A549 (cell line): ENCODE data around the gene HSH2D. TPM values are rescaled to one million over a fixed set of nuclear protein-coding genes. Genes with fewer than 3 reads are reported as not detected.
A peak's percentile ranks its signal among the peaks of the same experiment; 100 is the strongest.

Source experiments
- ATAC-seq, 2 experiments: fragments of 200-7000 bp in 1 of 2; fragments of >200 bp in 1 of 2; cut with Nextera tagmentation in 1 of 2; cut with Tn5 transposase in 1 of 2; 3 replicates each; pipeline versions ENCODE4 v1.8.0 to v1.9.1; 2018 to 2020; ENCODE audit warnings: mild to moderate bottlenecking in 1 of 2, moderate library complexity in 1 of 2
- CTCF ChIA-PET: fragments of 300-600 bp; sonication (Branson Sonifier 250); formaldehyde crosslinking; extraction: SDS; loops from one replicate; lab custom pipeline; 2021; ENCODE audit warnings: antibody characterized with exemption, inconsistent platforms; lab: Yijun Ruan, JAX
- POLR2A ChIA-PET: fragments of 350-600 bp; formaldehyde crosslinking; extraction: SDS; loops from one replicate; lab custom pipeline; 2021; ENCODE audit warnings: antibody characterized with exemption, inconsistent platforms; lab: Yijun Ruan, JAX
- DNase-seq, 2 experiments: peaks; one replicate each; pipeline versions ENCODE4 v3.0.0 to v3.0.0-alpha.2; 2011 to 2016; ENCODE audit warnings: low read depth in 1 of 2, low spot score in 1 of 2
- FAIRE-seq: peaks from 2 replicates; lab custom pipeline; 2011; peaks lifted over from hg19 to GRCh38; lab: Jason Lieb, UNC
- H3K27ac ChIP-seq, 2 experiments: fragments of >200 bp; sonication (Bioruptor Twin); formaldehyde crosslinking; 3 replicates each; pipeline ENCODE4 v1.5.1; 2016 to 2017
- H3K4me1 ChIP-seq: fragments of >200 bp; sonication (Bioruptor Twin); formaldehyde crosslinking; 3 replicates; pipeline ENCODE4 v1.6.1; 2016
- H3K4me2 ChIP-seq: fragments of >200 bp; sonication (Bioruptor Twin); formaldehyde crosslinking; 3 replicates; pipeline ENCODE4 v1.6.1; 2016
- H3K4me3 ChIP-seq: fragments of >200 bp; sonication (Bioruptor Twin); formaldehyde crosslinking; 3 replicates; pipeline ENCODE4 v1.5.1; 2016
- H3K9me3 ChIP-seq: fragments of >200 bp; sonication (Bioruptor Twin); formaldehyde crosslinking; 3 replicates; pipeline ENCODE4 v1.6.1; 2016
- CEBPB ChIP-seq, 2 experiments: fragments of >200 bp in 1 of 2; sonication (Bioruptor Twin) in 1 of 2; formaldehyde crosslinking in 1 of 2; IDR thresholded peaks; 2 replicates each; pipeline ENCODE4 v1.6.1; 2012 to 2016
- CHD4 ChIP-seq: fragments of 200-600 bp; sonication (generic); IDR thresholded peaks from 2 replicates; pipeline ENCODE4 v1.6.1; 2016; ENCODE audit warnings: antibody characterized with exemption, mild to moderate bottlenecking, borderline replicate concordance
- CTCF ChIP-seq: fragments of >200 bp; sonication (Bioruptor Twin); formaldehyde crosslinking; IDR thresholded peaks from 3 replicates; pipeline ENCODE4 v1.5.1; 2016
- EP300 ChIP-seq, 2 experiments: fragments of >200 bp; sonication (Bioruptor Twin); formaldehyde crosslinking; IDR thresholded peaks; 2 replicates in 1 of 2; 3 replicates in 1 of 2; pipeline ENCODE4 v1.6.1; 2016 to 2017
- FOSL2 ChIP-seq, 2 experiments: fragments of 450-650 bp in 1 of 2; fragments of >200 bp in 1 of 2; sonication (Bioruptor Twin) in 1 of 2; formaldehyde crosslinking; IDR thresholded peaks; 2 replicates each; pipeline versions ENCODE4 v1.5.0 to v1.6.1; 2016 to 2020; ENCODE audit warnings: mild to moderate bottlenecking in 1 of 2, moderate library complexity in 1 of 2
- FOXS1 ChIP-seq: fragments of 250-450 bp; sonication (Bioruptor Pico); IDR thresholded peaks from 2 replicates; pipeline ENCODE4 v1.5.0; 2020; ENCODE audit warnings: mild to moderate bottlenecking, moderate library complexity
- HDAC2 ChIP-seq: fragments of 200-600 bp; sonication (generic); IDR thresholded peaks from 2 replicates; pipeline ENCODE4 v1.6.1; 2016
- HES2 ChIP-seq: fragments of >200 bp; sonication (Bioruptor Twin); formaldehyde crosslinking; IDR thresholded peaks from 2 replicates; pipeline ENCODE4 v1.6.1; 2016
- HEYL ChIP-seq: fragments of 250-450 bp; sonication (Bioruptor Pico); IDR thresholded peaks from 2 replicates; pipeline ENCODE4 v1.8.0; 2021; ENCODE audit warnings: mild to moderate bottlenecking, moderate library complexity
- HOXA7 ChIP-seq: fragments of 250-450 bp; sonication (Bioruptor Pico); IDR thresholded peaks from 2 replicates; pipeline ENCODE4 v1.5.0; 2020; ENCODE audit warnings: mild to moderate bottlenecking, moderate library complexity
- HOXB13 ChIP-seq: fragments of 250-450 bp; sonication (Bioruptor Pico); IDR thresholded peaks from 2 replicates; pipeline ENCODE4 v1.5.0; 2020; ENCODE audit warnings: low read depth, mild to moderate bottlenecking, moderate library complexity
- HOXB5 ChIP-seq: fragments of 250-450 bp; sonication (Bioruptor Pico); IDR thresholded peaks from 2 replicates; pipeline ENCODE4 v1.5.0; 2020; ENCODE audit warnings: mild to moderate bottlenecking, moderate library complexity
- KDM1A ChIP-seq: fragments of 200-600 bp; sonication (generic); IDR thresholded peaks from 2 replicates; pipeline ENCODE4 v1.6.1; 2016; ENCODE audit warnings: low read depth, mild to moderate bottlenecking
- KDM5A ChIP-seq: fragments of 200-600 bp; sonication (generic); IDR thresholded peaks from 2 replicates; pipeline ENCODE4 v1.6.1; 2016; ENCODE audit warnings: antibody characterized with exemption, mild to moderate bottlenecking
- MAZ ChIP-seq: fragments of 150-350 bp; IDR thresholded peaks from 2 replicates; pipeline ENCODE4 v1.6.1; 2014; ENCODE audit warnings: antibody characterized with exemption, low read depth, low read length, borderline replicate concordance
- NFE2L2 ChIP-seq: fragments of 150-350 bp; conservative IDR thresholded peaks from 2 replicates; pipeline ENCODE4 v1.6.1; 2014; ENCODE audit warnings: low read length
- NPAS2 ChIP-seq: fragments of 250-450 bp; sonication (Bioruptor Pico); IDR thresholded peaks from 2 replicates; pipeline ENCODE4 v1.8.0; 2022; ENCODE audit warnings: mild to moderate bottlenecking, moderate library complexity, borderline replicate concordance
- PBX3 ChIP-seq: IDR thresholded peaks from 2 replicates; pipeline ENCODE4 v1.6.1; 2012
- PHF8 ChIP-seq: fragments of 200-600 bp; sonication (generic); IDR thresholded peaks from 2 replicates; pipeline ENCODE4 v1.6.1; 2016; ENCODE audit warnings: low read depth, mild to moderate bottlenecking, antibody characterized with exemption, moderate library complexity, borderline replicate concordance
- RAD21 ChIP-seq, 2 experiments: fragments of >200 bp in 1 of 2; sonication (Bioruptor Twin) in 1 of 2; formaldehyde crosslinking in 1 of 2; IDR thresholded peaks in 1 of 2; conservative IDR thresholded peaks in 1 of 2; 2 replicates in 1 of 2; 3 replicates in 1 of 2; pipeline ENCODE4 v1.6.1; 2012 to 2018; ENCODE audit warnings: inconsistent platforms in 1 of 2
- RFX5 ChIP-seq: fragments of 450-650 bp; IDR thresholded peaks from 2 replicates; pipeline ENCODE4 v1.7.1; 2014; ENCODE audit warnings: antibody characterized with exemption, mild to moderate bottlenecking, moderate library complexity
- ZSCAN20 ChIP-seq: fragments of 250-450 bp; sonication (Bioruptor Pico); IDR thresholded peaks from 2 replicates; pipeline ENCODE4 v1.8.0; 2022; ENCODE audit warnings: mild to moderate bottlenecking, moderate library complexity
- WGBS: methylation state at CpG from one replicate; pipeline ENCODE4 v1.1.6; 2017; ENCODE audit errors: missing lambda C conversion rate; 5-methylcytosine and 5-hydroxymethylcytosine counted together
- polyA plus RNA-seq, 4 experiments: library from polyadenylated mRNA; depleted of rRNA in 3 of 4; stranded (reverse); fragments of >200 nt; fragmentation: RNase III in 1 of 4; extraction: RNeasy Plus Mini Kit Qiagen cat#74134 plus additional on column Dnase treatment in 1 of 4; gene quantifications; 2 replicates in 3 of 4; 3 replicates in 1 of 4; pipeline ENCODE4 v1.2.3, GENCODE V29; 2011 to 2017
- TF ChIP-seq, protein P1 (sequence below): fragments of 450-650 bp; IDR thresholded peaks from 2 replicates; pipeline ENCODE4 v1.6.1; 2014; ENCODE audit warnings: antibody characterized with exemption
- TF ChIP-seq, protein P2 (sequence below): fragments of 150-350 bp; IDR thresholded peaks from 2 replicates; pipeline ENCODE4 v1.6.1; 2014; ENCODE audit warnings: low read depth, mild to moderate bottlenecking, low read length

Gene HSH2D
- polyA plus RNA-seq, 2 of the 4 experiments (the other 2 are of a cell fraction) = 0.05 TPM; not detected in 1

GRCh38 chr19:16144216-16144581 is 714 bp downstream of the HSH2D start (continued):
- TF ChIP-seq RAD21 (conservative IDR thresholded peaks at IDR 0.05 in 1 of 2, IDR thresholded peaks at IDR 0.05 in 1 of 2) (no peak), EP300 (IDR thresholded peaks at IDR 0.05) (no peak)
- TF ChIP-seq, all 56 proteins: peak for 0

- Histone ChIP-seq H3K4me2 (no peak overlapping the region), H3K27ac (no peak overlapping the region), H3K9me3 (no peaks in the 10 kb centered on the region), H3K4me1 (no peaks in the 10 kb centered on the region), H3K4me3 (no peak overlapping the region)
- DNase-seq (no peak), FAIRE-seq (no peak), ATAC-seq (no peak)
- no peak for TF ChIP-seq HES2
- TF ChIP-seq HOXB13 (CRISPR knock-in tag) = no peak
- no peak for TF ChIP-seq RFX5
- TF ChIP-seq KDM1A = no peak
- no peak for TF ChIP-seq NPAS2 (CRISPR knock-in tag)
- TF ChIP-seq CTCF = no peak
- TF ChIP-seq HOXB5 (CRISPR knock-in tag) = no peak
- TF ChIP-seq HOXA7 (CRISPR knock-in tag) = no peak
- TF ChIP-seq KDM5A = no peak
- TF ChIP-seq ZSCAN20 (CRISPR knock-in tag) = no peak
- no peak for TF ChIP-seq NFE2L2
- no peak for TF ChIP-seq HEYL (CRISPR knock-in tag)
- ChIA-PET CTCF (interaction anchor here (0.7 kb wide), 1 partner anchor 12 kb away, joined by 3 read pairs; no protein-coding TSS in a partner anchor), POLR2A (interaction anchor here (0.6 kb wide), 1 partner anchor 497 kb away, joined by 5 read pairs; no protein-coding TSS in a partner anchor)
- WGBS = 64% methylated on average over 5 of the region's 5 CpGs
Measured at GRCh38 chr19:16146112-16146511, 2.6 kb downstream of the HSH2D start.

- POLR2A ChIA-PET = no interaction called here
- Histone ChIP-seq H3K4me1 (no peaks in the 10 kb centered on the region), H3K9me3 (no peaks in the 10 kb centered on the region), H3K4me2 (no peak overlapping the region), H3K27ac (no peak overlapping the region)
- WGBS = 47% methylated on average over 6 of the region's 8 CpGs
- FAIRE-seq = no peak
- no peak for DNase-seq
- peak in 1 of 2 experiments; percentile 19; a peak in 1 of 6 replicates for ATAC-seq
- TF ChIP-seq RFX5 = no peak
- no peak for TF ChIP-seq MAZ
- TF ChIP-seq HOXB5 (CRISPR knock-in tag) = no peak
- TF ChIP-seq, all 56 proteins: peak for 0
- H3K4me3 ChIP-seq = no peak overlapping the region
- CTCF ChIA-PET = interaction anchor here (1.0 to 1.3 kb wide), 2 partner anchors 21 to 34 kb away, joined by 3 read pairs; no protein-coding TSS in a partner anchor
Measured at GRCh38 chr19:16148443-16149229, 5.2 kb downstream of the HSH2D start.

DNA sequence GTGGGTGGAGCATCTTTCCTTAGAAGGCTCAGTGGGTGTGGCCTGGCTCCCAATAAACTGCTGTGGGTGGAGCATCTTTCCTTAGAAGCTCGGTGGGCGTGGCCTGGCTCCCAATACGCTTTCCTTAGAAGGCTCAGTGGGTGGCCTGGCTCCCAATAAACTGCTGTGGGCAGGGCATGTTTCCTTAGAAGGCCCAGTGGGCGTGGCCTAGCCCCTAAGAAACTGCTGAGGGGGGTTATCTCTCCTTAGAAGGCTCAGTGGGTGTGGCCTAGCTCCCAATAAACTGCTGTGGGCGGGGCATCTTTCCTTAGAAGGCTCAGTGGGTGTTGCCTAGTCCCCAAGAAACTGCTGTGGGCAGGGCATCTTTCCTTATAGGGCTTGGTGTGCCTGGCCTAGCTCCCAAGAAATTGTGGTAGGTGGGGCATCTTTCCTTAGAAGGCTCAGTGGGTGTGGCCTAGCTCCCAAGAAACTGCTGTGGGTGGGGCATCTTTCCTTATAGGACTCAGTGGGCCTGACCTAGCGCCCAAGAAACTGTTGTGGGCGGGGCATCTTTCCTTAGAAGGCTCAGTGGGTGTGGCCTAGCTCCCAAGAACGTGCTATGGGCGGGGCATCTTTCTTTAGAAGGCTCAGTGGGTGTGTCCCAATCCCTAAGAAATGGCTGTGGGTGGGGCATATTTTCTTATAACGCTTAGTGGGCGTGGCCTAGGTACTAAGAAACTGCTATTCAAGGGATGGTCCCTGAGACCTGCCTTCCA is 10.3 kb downstream of the HSH2D start:
- Histone ChIP-seq H3K4me1 (no peaks in the 10 kb centered on the region), H3K27ac (no peak overlapping the region), H3K4me2 (no peak overlapping the region), H3K9me3 (no peaks in the 10 kb centered on the region), H3K4me3 (no peak overlapping the region)
- ChIA-PET CTCF (interaction anchor here (0.8 to 1.0 kb wide), 2 partner anchors 14 to 102 kb away, joined by 3 read pairs; no protein-coding TSS in a partner anchor), POLR2A (no interaction called here)
- FAIRE-seq (no peak), DNase-seq (peak in 1 of 2 experiments; percentile 42), ATAC-seq (peak in 1 of 2 experiments; percentile 27; a peak in 2 of 6 replicates)
- WGBS = 17% methylated on average over 10 of the region's 11 CpGs
- no peak for TF ChIP-seq PHF8
- no peak for TF ChIP-seq CHD4
- no peak for TF ChIP-seq HDAC2
- TF ChIP-seq FOXS1 (CRISPR knock-in tag) = no peak
- TF ChIP-seq CEBPB (IDR thresholded peaks at IDR 0.05) = no peak
- no peak for TF ChIP-seq PBX3
- TF ChIP-seq, protein P1, sequence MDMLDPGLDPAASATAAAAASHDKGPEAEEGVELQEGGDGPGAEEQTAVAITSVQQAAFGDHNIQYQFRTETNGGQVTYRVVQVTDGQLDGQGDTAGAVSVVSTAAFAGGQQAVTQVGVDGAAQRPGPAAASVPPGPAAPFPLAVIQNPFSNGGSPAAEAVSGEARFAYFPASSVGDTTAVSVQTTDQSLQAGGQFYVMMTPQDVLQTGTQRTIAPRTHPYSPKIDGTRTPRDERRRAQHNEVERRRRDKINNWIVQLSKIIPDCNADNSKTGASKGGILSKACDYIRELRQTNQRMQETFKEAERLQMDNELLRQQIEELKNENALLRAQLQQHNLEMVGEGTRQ = no peak
- TF ChIP-seq, protein P2, sequence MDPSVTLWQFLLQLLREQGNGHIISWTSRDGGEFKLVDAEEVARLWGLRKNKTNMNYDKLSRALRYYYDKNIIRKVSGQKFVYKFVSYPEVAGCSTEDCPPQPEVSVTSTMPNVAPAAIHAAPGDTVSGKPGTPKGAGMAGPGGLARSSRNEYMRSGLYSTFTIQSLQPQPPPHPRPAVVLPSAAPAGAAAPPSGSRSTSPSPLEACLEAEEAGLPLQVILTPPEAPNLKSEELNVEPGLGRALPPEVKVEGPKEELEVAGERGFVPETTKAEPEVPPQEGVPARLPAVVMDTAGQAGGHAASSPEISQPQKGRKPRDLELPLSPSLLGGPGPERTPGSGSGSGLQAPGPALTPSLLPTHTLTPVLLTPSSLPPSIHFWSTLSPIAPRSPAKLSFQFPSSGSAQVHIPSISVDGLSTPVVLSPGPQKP = no peak
- no peak for TF ChIP-seq KDM5A
- no peak for TF ChIP-seq FOSL2 (IDR thresholded peaks at IDR 0.05)
- no peak for TF ChIP-seq FOSL2 (CRISPR knock-in tag; IDR thresholded peaks at IDR 0.05)
